VCaP (cell line): ENCODE results near the gene SAMD1.

ENCODE experiments used
- H3K27ac ChIP-seq: fragments of 450-650 bp; 2 replicates; pipeline ENCODE4 v1.5.1; 2017
- CTCF ChIP-seq: fragments of 450-650 bp; conservative IDR thresholded peaks from 2 replicates; pipeline ENCODE4 v1.5.1; 2017; ENCODE audit warnings: mild to moderate bottlenecking, moderate library complexity

SAMD1 gene

GRCh38 chr19:14093117-14093823 is 2.7 kb upstream of the SAMD1 start:
- TF ChIP-seq CTCF, result no peak

GRCh38 chr19:14091813-14092462 is 1.4 kb upstream of the SAMD1 start:
- no peak for TF ChIP-seq CTCF
- H3K27ac ChIP-seq, result peak overlapping the region; percentile 90

More at GRCh38 chr19:14093117-14093823, 2.7 kb upstream of the SAMD1 start:
- H3K27ac ChIP-seq, result no peak overlapping the region

- H3K27ac ChIP-seq, result peak overlapping the region; percentile 90
- TF ChIP-seq CTCF, result peak; percentile 36
Observed at GRCh38 chr19:14091081-14091812, 696 bp upstream of the SAMD1 start.

- TF ChIP-seq CTCF, result peak; percentile 46
- H3K27ac ChIP-seq, result peak overlapping the region; percentile 90
Observed at GRCh38 chr19:14089662-14090508, 666 bp downstream of the SAMD1 start.

GRCh38 chr19:14089412-14089661 is 1.2 kb downstream of the SAMD1 start:
- TF ChIP-seq CTCF, result no peak
- H3K27ac ChIP-seq, result peak overlapping the region; percentile 90

GRCh38 chr19:14088634-14089411 is 1.7 kb downstream of the SAMD1 start:
- peak overlapping the region; percentile 90 for H3K27ac ChIP-seq
- no peak for TF ChIP-seq CTCF
